Esophagus squamous epithelium (tissue), 5 donors: ENCODE results near the gene DAZAP1. TPM values are rescaled to one million over a fixed set of nuclear protein-coding genes. Genes with fewer than 3 reads are reported as not detected.

Experiments used
- DNase-seq: peaks from one replicate; lab custom pipeline; 2025; lab: John Stamatoyannopoulos, UW
- H3K27ac ChIP-seq, 4 donors: fragments of 200-600 bp; sonication (generic); one replicate each; pipeline ENCODE4 v1.5.1; 2016 to 2019; ENCODE audit warnings: mild to moderate bottlenecking in 1 of 4
- H3K27me3 ChIP-seq, 4 donors: fragments of 200-600 bp; sonication (generic); 1 replicate in 3 of 4; 2 replicates in 1 of 4; pipeline versions ENCODE4 v1.5.1 to v1.6.0; 2017 to 2021; ENCODE audit warnings: antibody characterized with exemption in 1 of 4
- H3K36me3 ChIP-seq, 3 donors: fragments of 200-600 bp; sonication (generic); one replicate each; pipeline ENCODE4 v1.5.1; 2016 to 2019
- H3K4me1 ChIP-seq, 3 donors: fragments of 200-600 bp; sonication (generic); one replicate each; pipeline ENCODE4 v1.5.1; 2017 to 2019
- H3K4me3 ChIP-seq, 4 donors: fragments of 200-600 bp; sonication (generic); 1 replicate in 3 of 4; 2 replicates in 1 of 4; pipeline ENCODE4 v1.5.1; 2016 to 2019; ENCODE audit warnings: mild to moderate bottlenecking in 2 of 4, moderate library complexity in 1 of 4
- H3K9me3 ChIP-seq, 3 donors: fragments of 200-600 bp; sonication (generic); one replicate each; pipeline ENCODE4 v1.5.1; 2016 to 2019
- POLR2A ChIP-seq, 4 donors: fragments of 450-650 bp; IDR thresholded peaks; one replicate each; pipeline ENCODE4 v1.6.1; 2017; ENCODE audit warnings: antibody characterized with exemption in 4 of 4, mild to moderate bottlenecking in 4 of 4, moderate library complexity in 3 of 4
- WGBS, 2 donors: methylation state at CpG; one replicate each; pipeline ENCODE4 v1.1.5; 2018; 5-methylcytosine and 5-hydroxymethylcytosine counted together
- intact Hi-C: fragments of 100-400 bp; cut with DNase I; formaldehyde crosslinking; loops from one replicate; pipeline ENCODE4 v1.15.0; 2022
- total RNA-seq, 4 donors: library from RNA; depleted of rRNA; stranded (reverse); fragments of >200 nt; gene quantifications; one replicate each; pipeline ENCODE4 v1.1.0, GENCODE V29; 2016
- TF ChIP-seq, protein P1 (sequence below), 6 experiments: fragments of 450-650 bp in 4 of 6; fragments of 200-600 bp in 2 of 6; sonication (generic) in 2 of 6; IDR thresholded peaks; one replicate each; pipeline ENCODE4 v1.5.1; 2016 to 2019; ENCODE audit warnings: antibody characterized with exemption in 6 of 6, mild to moderate bottlenecking in 4 of 6, moderate library complexity in 4 of 6
- donor health status: DM: yes; HTN: yes; CAD: no.

Gene DAZAP1
- total RNA-seq, 4 donors from 2014 or later, result 60.2 to 76.0 (median 69.0) TPM

DNA sequence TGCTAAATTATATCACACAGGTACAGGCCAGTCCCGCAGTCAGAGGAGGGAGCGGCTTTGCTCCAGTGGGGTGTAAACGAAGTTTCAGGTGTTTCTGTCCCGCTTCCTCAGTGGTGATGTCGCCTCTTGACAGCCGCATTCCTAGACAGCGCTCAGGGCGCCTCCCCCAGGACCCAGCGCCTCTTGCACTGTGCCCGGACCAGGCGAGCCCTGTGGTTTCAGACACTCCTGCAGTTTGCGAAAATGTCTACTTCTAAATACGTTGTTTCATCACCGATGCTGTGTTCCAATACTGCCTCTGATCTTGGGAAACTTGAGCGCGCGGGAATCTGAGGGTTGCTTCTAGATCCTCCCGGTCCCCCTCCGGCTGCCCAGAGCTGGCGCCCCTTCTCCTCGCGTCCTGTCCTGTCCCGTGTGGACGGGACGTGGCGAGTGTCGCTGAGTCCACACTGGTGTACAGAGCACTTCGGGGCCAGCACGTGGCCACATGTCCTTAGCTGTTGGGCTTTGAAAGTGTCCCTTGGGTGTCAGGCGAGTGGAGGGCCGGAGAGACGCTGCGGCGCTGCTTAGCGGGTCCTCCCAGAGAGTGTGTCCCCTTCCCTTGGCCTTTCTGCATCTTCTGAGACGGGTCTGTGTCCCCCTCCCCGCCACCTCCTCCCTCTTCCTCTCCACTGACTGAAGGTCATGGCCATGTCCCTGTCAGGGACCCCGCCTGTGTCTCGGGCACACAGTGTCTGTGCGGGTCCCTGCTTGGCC, 16.2 kb downstream of the DAZAP1 start:
- Histone ChIP-seq H3K4me1 (peaks cover 5 to 38% (median 11%) of the 10 kb centered on the region in 3 donors), H3K27me3 (no peaks in the 10 kb centered on the region), H3K27ac (peak overlapping the region in 1 of 4 donors; percentile 69), H3K4me3 (no peak overlapping the region), H3K9me3 (no peaks in the 10 kb centered on the region), H3K36me3 (peaks cover 40 to 100% (median 62%) of the 10 kb centered on the region in 3 donors)
- WGBS, 2 donors, result 87 to 90% methylated on average over 18 to 32 of the region's 40 CpGs
- intact Hi-C loops, result no loop called here
- no peak for DNase-seq
- TF ChIP-seq POLR2A (IDR thresholded peaks at IDR 0.05), result no peak
- TF ChIP-seq, protein P1, sequence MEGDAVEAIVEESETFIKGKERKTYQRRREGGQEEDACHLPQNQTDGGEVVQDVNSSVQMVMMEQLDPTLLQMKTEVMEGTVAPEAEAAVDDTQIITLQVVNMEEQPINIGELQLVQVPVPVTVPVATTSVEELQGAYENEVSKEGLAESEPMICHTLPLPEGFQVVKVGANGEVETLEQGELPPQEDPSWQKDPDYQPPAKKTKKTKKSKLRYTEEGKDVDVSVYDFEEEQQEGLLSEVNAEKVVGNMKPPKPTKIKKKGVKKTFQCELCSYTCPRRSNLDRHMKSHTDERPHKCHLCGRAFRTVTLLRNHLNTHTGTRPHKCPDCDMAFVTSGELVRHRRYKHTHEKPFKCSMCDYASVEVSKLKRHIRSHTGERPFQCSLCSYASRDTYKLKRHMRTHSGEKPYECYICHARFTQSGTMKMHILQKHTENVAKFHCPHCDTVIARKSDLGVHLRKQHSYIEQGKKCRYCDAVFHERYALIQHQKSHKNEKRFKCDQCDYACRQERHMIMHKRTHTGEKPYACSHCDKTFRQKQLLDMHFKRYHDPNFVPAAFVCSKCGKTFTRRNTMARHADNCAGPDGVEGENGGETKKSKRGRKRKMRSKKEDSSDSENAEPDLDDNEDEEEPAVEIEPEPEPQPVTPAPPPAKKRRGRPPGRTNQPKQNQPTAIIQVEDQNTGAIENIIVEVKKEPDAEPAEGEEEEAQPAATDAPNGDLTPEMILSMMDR (IDR thresholded peaks at IDR 0.05), result no peak

DNA sequence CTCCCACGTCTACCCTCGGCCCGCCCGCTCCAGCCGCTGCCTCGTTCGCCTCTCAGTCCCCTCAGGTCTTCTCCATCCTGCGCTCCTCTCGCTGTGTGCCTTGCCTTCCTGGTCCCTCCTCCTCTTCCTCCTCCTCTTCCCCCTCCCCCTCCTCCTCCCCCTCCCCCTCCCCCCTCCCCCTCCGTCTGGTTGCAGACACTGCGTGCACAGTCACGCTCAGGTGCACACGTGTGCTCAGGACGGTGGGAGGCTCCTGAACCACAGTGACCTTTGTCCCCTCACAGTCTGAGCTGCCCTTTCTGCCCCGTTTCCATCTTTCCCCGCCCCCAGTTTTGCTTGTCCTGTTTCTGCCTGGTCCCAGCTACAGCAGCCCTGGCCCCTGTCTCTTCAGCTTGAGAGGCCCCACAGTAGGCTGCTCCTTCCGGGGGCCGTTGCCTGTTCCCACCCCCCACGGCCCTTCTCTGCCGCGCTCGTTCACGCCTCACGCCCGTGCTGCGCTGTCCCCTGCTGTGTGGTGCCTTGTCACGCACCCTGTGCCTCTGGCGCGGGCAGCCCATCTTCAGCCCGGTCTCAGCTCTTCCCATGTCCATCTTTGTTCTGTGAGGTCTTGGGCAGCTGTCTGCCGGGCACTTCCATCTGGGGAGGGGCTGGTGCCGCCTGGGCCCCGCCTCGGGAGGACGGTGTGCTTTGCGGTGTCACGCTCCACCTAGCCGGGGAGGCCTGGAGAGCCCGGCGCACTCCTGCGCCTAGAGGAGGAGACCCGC, 17.0 kb downstream of the DAZAP1 start:
- intact Hi-C loops, result no loop called here
- peak overlapping the region; percentile 66 to 78 (median 72) for H3K27ac ChIP-seq
- H3K4me1 ChIP-seq, result peaks cover 5 to 42% (median 11%) of the 10 kb centered on the region in 3 donors
- H3K4me3 ChIP-seq, result no peak overlapping the region
- no peaks in the 10 kb centered on the region for H3K9me3 ChIP-seq
- no peaks in the 10 kb centered on the region for H3K27me3 ChIP-seq
- TF ChIP-seq, protein P1 (IDR thresholded peaks at IDR 0.05), result no peak
- TF ChIP-seq POLR2A (IDR thresholded peaks at IDR 0.05), result no peak
- WGBS, 2 donors, result 44 to 53% methylated on average over 32 to 36 of the region's 42 CpGs
- peaks cover 33 to 100% (median 63%) of the 10 kb centered on the region in 3 donors for H3K36me3 ChIP-seq
- no peak for DNase-seq

DNA sequence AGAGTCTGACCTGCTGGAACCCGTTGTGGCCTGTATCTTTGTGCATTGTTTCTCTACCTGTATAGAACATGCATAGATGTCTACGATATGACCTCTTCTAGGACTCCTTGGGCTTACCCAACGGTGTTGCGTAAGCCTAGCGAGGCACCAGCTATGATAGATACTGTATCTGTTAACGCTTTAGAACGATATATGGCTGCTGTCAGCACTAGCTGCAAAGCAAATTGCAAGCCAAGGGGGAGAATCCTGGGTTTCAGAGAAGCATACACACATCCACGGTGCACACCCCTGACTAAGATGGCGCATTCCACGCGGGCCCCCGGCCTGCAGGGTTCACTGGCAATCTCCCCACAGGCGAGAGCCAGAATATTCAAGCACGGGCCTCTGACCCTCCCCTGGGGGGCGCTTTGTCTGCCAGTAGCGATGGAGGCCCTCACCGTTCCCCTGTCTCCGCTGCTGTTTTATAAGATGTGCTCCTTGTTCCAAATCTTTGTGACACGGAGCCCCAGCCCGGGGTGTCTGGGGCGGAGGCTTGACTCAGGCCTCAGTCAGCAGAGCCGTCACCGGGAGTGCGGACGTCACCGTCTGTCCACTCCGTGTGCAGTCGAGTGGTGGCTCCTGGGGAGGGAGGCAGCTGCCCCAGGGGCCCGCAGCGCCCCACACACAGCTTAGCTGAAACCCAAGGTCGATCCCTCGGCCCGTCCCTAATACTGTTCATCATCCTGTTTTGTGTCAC, 17.9 kb downstream of the DAZAP1 start:
- DNase-seq, result no peak
- Histone ChIP-seq H3K36me3 (peaks cover 33 to 100% (median 69%) of the 10 kb centered on the region in 3 donors), H3K4me1 (peaks cover 5 to 47% (median 11%) of the 10 kb centered on the region in 3 donors), H3K4me3 (no peak overlapping the region), H3K9me3 (no peaks in the 10 kb centered on the region), H3K27me3 (no peaks in the 10 kb centered on the region), H3K27ac (peak overlapping the region; percentile 41 to 78 (median 72))
- intact Hi-C loops, result no loop called here
- no peak for TF ChIP-seq POLR2A (IDR thresholded peaks at IDR 0.05)
- TF ChIP-seq, protein P1 (IDR thresholded peaks at IDR 0.05), result no peak
- 55 to 77% methylated on average over 23 to 25 of the region's 33 CpGs for WGBS, 2 donors

- H3K36me3 ChIP-seq, result peaks cover 28 to 100% (median 65%) of the 10 kb centered on the region in 3 donors
- H3K27ac ChIP-seq, result peak overlapping the region; percentile 41 to 75 (median 69)
- WGBS, 2 donors, result 81 to 94% methylated on average over 9 to 12 of the region's 14 CpGs
- H3K9me3 ChIP-seq, result no peaks in the 10 kb centered on the region
- H3K27me3 ChIP-seq, result no peaks in the 10 kb centered on the region
- intact Hi-C loops, result no loop called here
- DNase-seq, result no peak
- no peak overlapping the region for H3K4me3 ChIP-seq
- TF ChIP-seq, protein P1 (IDR thresholded peaks at IDR 0.05), result no peak
- no peak for TF ChIP-seq POLR2A (IDR thresholded peaks at IDR 0.05)
- peaks cover 5 to 47% (median 11%) of the 10 kb centered on the region in 3 donors for H3K4me1 ChIP-seq
Measured at GRCh38 chr19:1425902-1426301, 18.5 kb downstream of the DAZAP1 start.
